Keratinocyte (primary cell): Measurements from ENCODE around the gene CDH13. TPM values are rescaled to one million over a fixed set of nuclear protein-coding genes. Genes with fewer than 3 reads are reported as not detected.

Experiments
- DNase-seq: peaks from one replicate; pipeline ENCODE4 v3.0.0-alpha.2; 2011; ENCODE audit warnings: low read depth, missing footprints, low spot score
- FAIRE-seq: peaks from 2 replicates; lab custom pipeline; 2011; peaks lifted over from hg19 to GRCh38; lab: Jason Lieb, UNC
- H2AFZ ChIP-seq: 2 replicates; pipeline ENCODE4 v1.6.0; 2012; ENCODE audit warnings: low read length, control low read depth, inconsistent platforms; ENCODE audit not compliant: control insufficient read depth
- H3K27ac ChIP-seq: 2 replicates; pipeline ENCODE4 v1.5.1; 2011; ENCODE audit warnings: low read length; ENCODE audit not compliant: control insufficient read depth, insufficient read depth
- H3K27me3 ChIP-seq: 3 replicates; pipeline ENCODE4 v1.6.0; 2011; ENCODE audit warnings: low read length; ENCODE audit not compliant: control insufficient read depth, insufficient read depth; ENCODE audit errors: extremely low read depth
- H3K36me3 ChIP-seq, 2 experiments: 2 replicates in 1 of 2; 3 replicates in 1 of 2; pipeline ENCODE4 v1.5.1; 2011; ENCODE audit warnings: low read length in 2 of 2, mild to moderate bottlenecking in 1 of 2; ENCODE audit not compliant: control insufficient read depth in 2 of 2, insufficient read depth in 2 of 2; ENCODE audit errors: extremely low read depth in 1 of 2
- H3K4me1 ChIP-seq: 3 replicates; pipeline ENCODE4 v1.5.1; 2011; ENCODE audit warnings: low read length; ENCODE audit not compliant: control insufficient read depth, insufficient read depth; ENCODE audit errors: extremely low read depth
- H3K4me2 ChIP-seq: 3 replicates; pipeline ENCODE4 v1.6.0; 2011; ENCODE audit warnings: low read depth, low read length; ENCODE audit not compliant: control insufficient read depth, insufficient read depth; ENCODE audit errors: extremely low read depth
- H3K4me3 ChIP-seq, 3 experiments: fragments of 200-600 bp in 1 of 3; sonication (generic) in 1 of 3; 2 replicates in 2 of 3; 3 replicates in 1 of 3; pipeline ENCODE4 v1.5.1; 2011 to 2016; ENCODE audit warnings: low read length in 3 of 3, mild to moderate bottlenecking in 3 of 3, control low read depth in 2 of 3, inconsistent platforms in 1 of 3, low read depth in 1 of 3, mixed read lengths in 1 of 3, mixed run types in 1 of 3, moderate library complexity in 1 of 3; ENCODE audit not compliant: control insufficient read depth in 2 of 3, insufficient read depth in 2 of 3; ENCODE audit errors: extremely low read depth in 1 of 3
- H3K79me2 ChIP-seq: 2 replicates; pipeline ENCODE4 v1.6.0; 2012; ENCODE audit warnings: low read length; ENCODE audit not compliant: control insufficient read depth, insufficient read depth
- H3K9ac ChIP-seq: 3 replicates; pipeline ENCODE4 v1.6.0; 2011; ENCODE audit warnings: low read length; ENCODE audit not compliant: control insufficient read depth, insufficient read depth; ENCODE audit errors: extremely low read depth
- H3K9me1 ChIP-seq: 3 replicates; pipeline ENCODE4 v1.6.0; 2011; ENCODE audit warnings: low read length; ENCODE audit not compliant: control insufficient read depth, insufficient read depth; ENCODE audit errors: extremely low read depth
- H3K9me3 ChIP-seq: 2 replicates; pipeline ENCODE4 v1.5.1; 2012; ENCODE audit warnings: low read depth, low read length; ENCODE audit not compliant: control insufficient read depth
- H4K20me1 ChIP-seq: 3 replicates; pipeline ENCODE4 v1.6.0; 2011; ENCODE audit warnings: low read length; ENCODE audit not compliant: control insufficient read depth, insufficient read depth; ENCODE audit errors: extremely low read depth
- CTCF ChIP-seq, 3 experiments: IDR thresholded peaks in 1 of 3; conservative IDR thresholded peaks in 1 of 3; optimal IDR thresholded peaks in 1 of 3; 2 replicates in 2 of 3; 3 replicates in 1 of 3; pipeline versions ENCODE3 to v1.5.1; 2011; ENCODE audit warnings: low read length in 3 of 3, mild to moderate bottlenecking in 3 of 3, moderate library complexity in 2 of 3, control low read depth in 1 of 3, inconsistent platforms in 1 of 3; ENCODE audit not compliant: insufficient read depth in 2 of 3; ENCODE audit errors: extremely low read depth in 1 of 3
- EZH2 ChIP-seq: IDR thresholded peaks from one replicate; pipeline ENCODE4 v1.6.1; 2012; ENCODE audit warnings: inconsistent platforms, mild to moderate bottlenecking, low read length, moderate library complexity
- dilution Hi-C: fragments of 300-500 bp; cut with MboI; formaldehyde crosslinking; loops from one replicate; pipeline ENCODE4 v1.7.0; 2020; ENCODE audit warnings: low sequenced_read_pairs; ENCODE audit not compliant: extremely low pct_ligation_motif_present
- polyA plus RNA-seq, 5 experiments: library from polyadenylated mRNA; depleted of rRNA in 3 of 5; stranded (reverse) in 3 of 5; stranded (forward) in 1 of 5; unstranded in 1 of 5; fragments of >200 nt; gene quantifications; 1 replicate in 1 of 5; 2 replicates in 3 of 5; 3 replicates in 1 of 5; pipeline versions ENCODE4 v1.2.1 to v1.2.3, GENCODE V29; 2011 to 2012; ENCODE audit warnings: missing spikeins in 2 of 5, low read depth in 1 of 5, low replicate concordance in 1 of 5

Gene CDH13
- polyA plus RNA-seq, 1 donor (not counting 4 experiments of a cell fraction or from before 2014, with no cell fraction given), result 111 TPM

DNA sequence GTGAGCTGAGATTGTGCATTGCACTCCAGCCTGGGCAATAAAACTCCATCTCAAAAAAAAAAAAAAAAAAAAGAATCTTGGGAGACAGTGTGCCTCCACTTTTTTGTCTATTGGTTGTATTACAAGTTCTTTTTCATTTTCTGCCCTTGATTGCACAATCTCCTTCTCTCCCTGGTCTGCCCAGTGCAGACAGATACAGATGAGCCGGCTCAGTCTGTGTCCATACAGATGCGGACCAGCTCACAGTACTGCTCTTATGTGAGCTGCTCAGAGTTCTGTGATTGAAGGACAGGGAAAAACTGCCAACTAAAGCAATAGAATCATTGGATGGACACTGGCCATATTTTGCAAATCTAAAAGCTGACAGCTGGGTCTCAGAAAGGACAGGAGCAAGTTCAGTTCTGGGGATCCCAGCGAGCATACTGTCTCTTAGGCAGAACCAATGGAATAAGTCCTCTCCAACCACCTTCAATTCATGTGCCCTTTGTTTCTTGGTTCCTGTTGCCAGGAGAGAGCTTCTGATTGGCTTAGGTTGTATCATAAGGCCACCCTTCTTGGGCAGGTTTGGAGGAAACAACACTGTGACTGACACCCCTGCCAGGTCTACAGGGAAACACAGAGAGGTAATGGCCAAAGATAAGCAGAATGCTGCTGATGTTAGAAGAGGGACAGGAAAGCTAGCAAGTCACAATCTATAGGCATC is 685.4 kb downstream of the CDH13 start:
- no peaks in the 10 kb centered on the region for H3K79me2 ChIP-seq
- no peaks in the 10 kb centered on the region for H3K4me1 ChIP-seq
- no peak overlapping the region for H3K9ac ChIP-seq
- TF ChIP-seq CTCF (optimal IDR thresholded peaks at IDR 0.05 in 1 of 3, IDR thresholded peaks at IDR 0.05 in 1 of 3, conservative IDR thresholded peaks at IDR 0.05 in 1 of 3; ENCODE audit: extremely low read depth in 1 of 3, insufficient read depth in 2 of 3, low read length in 3 of 3) (no peak), EZH2 (no peak)
- FAIRE-seq (no peak), DNase-seq (no peak)
- H4K20me1 ChIP-seq, result no peaks in the 10 kb centered on the region
- dilution Hi-C loops, result no loop called here
- no peaks in the 10 kb centered on the region for H3K9me1 ChIP-seq
- H3K9me3 ChIP-seq, result no peaks in the 10 kb centered on the region
- no peaks in the 10 kb centered on the region for H3K27me3 ChIP-seq
- H2AFZ ChIP-seq, result no peak overlapping the region
- no peak overlapping the region for H3K27ac ChIP-seq
- no peaks in the 10 kb centered on the region for H3K36me3 ChIP-seq
- H3K4me3 ChIP-seq, result no peak overlapping the region
- H3K4me2 ChIP-seq, result no peak overlapping the region

DNA sequence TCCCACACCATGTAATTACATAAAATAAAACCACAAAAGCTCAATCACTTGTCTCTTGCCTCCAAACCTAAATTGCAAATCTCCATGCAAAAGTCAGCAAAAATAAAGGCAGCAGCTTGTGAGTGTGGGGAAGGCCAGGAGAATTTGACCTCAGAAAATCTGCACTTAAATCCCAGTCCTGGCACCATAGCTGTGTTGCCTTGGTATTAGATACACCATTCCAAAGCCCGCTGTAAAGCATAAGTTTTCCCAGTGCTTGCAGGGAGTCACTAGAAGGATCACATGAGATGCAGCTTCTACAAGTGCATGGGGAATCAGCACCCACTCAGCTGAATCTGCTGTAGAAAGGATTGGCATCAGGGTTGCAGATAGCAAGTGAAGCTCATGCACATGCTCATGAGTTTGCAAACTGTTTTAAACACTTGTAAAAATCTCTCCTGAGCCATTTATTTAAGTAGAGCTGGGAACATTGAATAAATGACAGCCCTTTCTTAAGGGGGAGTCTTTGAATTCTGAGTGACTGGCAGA is 686.0 kb downstream of the CDH13 start:
- Histone ChIP-seq H3K9me1 (no peaks in the 10 kb centered on the region), H3K79me2 (no peaks in the 10 kb centered on the region), H4K20me1 (no peaks in the 10 kb centered on the region), H3K27me3 (no peaks in the 10 kb centered on the region), H3K9me3 (no peaks in the 10 kb centered on the region), H3K4me3 (no peak overlapping the region), H3K27ac (no peak overlapping the region), H3K36me3 (no peaks in the 10 kb centered on the region), H3K9ac (no peak overlapping the region), H2AFZ (no peak overlapping the region), H3K4me1 (no peaks in the 10 kb centered on the region), H3K4me2 (no peak overlapping the region)
- dilution Hi-C loops, result no loop called here
- FAIRE-seq (no peak), DNase-seq (no peak)
- TF ChIP-seq CTCF (optimal IDR thresholded peaks at IDR 0.05 in 1 of 3, IDR thresholded peaks at IDR 0.05 in 1 of 3, conservative IDR thresholded peaks at IDR 0.05 in 1 of 3; ENCODE audit: extremely low read depth in 1 of 3, insufficient read depth in 2 of 3, low read length in 3 of 3), result no peak
- TF ChIP-seq EZH2, result no peak
